GM18861 (cell line): Measurements from ENCODE around the gene CNOT9.

ENCODE experiments used
- ATAC-seq: cut with Tn5 transposase; IDR thresholded peaks from one replicate; pipeline ENCODE4 v1.9.1; 2021; ENCODE audit not compliant: unreplicated experiment

CNOT9 gene

DNA sequence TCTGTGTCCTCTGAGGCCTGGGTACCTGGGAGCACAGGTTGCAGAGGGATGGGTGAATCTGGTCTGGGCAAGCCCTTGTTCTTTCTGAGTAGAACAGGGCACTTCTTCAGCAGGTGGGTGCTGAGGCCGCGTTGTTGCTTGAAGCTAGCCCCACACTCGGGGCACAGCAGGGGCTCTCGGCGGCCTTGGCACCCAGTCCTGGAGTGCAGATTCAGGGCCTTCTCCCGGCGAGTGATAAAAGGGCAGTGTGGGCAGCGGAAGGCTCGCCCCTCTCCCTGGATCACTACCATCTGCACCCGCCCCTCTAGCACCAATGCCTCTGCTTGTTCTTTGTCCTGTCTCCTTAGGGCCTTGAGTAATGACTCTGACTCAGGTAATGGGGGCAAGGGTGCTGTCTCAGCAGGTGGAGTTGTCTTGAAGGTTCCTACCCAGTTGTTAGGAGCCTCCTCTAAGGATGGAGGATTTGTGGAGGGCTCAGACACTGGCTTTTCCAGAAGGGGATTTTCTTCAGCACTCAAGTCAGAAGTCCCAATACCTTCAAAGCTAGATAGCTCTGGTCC, 75.2 kb downstream of the CNOT9 start:
- no peak for ATAC-seq

DNA sequence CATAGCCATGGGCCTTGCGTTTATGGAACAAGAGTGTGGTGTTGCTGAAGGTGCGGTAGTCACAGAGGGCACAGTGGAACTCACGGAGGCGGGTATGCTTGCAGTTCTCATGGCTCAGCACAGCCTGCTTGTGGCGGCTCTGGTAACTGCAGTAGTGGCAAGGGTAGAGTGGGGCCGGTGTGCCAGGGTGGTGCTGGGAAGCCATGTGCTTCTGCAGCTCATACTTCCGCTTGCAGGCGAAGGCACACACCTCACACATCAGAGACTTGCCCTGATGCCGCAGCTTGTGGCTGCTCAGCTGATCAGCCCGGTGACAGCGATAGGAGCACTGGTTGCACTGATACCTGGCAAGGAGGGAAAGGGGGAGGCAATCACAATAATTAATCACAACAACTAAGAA, 76.1 kb downstream of the CNOT9 start:
- no peak for ATAC-seq

DNA sequence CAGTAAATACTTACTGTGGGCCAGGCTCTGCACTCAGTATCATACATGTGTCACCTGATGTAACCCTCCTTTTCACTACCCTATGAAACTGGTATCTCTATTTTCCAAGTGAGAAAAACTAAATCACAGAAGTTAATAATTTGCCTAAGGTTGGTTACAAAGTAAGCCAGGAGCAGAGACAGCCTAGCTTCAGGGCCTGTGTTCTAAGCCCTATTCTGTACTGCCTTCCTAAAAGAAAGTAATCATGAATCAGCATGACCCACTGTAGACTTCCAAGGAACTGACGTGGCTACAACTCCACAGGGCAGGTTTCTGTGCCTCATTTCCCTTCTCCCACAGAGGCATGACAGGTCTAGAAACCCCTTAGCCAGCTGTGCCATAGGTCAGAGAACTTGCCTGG, 76.5 kb downstream of the CNOT9 start:
- peak; percentile 63 for ATAC-seq
